HCT116 (cell line): ENCODE data around the gene TCF12. TPM values are rescaled to one million over a fixed set of nuclear protein-coding genes. Genes with fewer than 3 reads are reported as not detected.

Experiments
- ATAC-seq: fragments of 200-7000 bp; cut with Tn5 transposase; 2 replicates; pipeline ENCODE4 v1.9.1; 2020; ENCODE audit warnings: mild to moderate bottlenecking, moderate library complexity
- BruUV-seq: library from RNA; stranded (reverse); fragments of 400-500 nt; replicated peaks from 2 replicates; lab custom pipeline; 2021; lab: Mats Ljungman, UMichigan
- CTCF ChIA-PET: fragments of 300-600 bp; sonication (Branson Sonifier 250); formaldehyde crosslinking; loops from one replicate; lab custom pipeline; 2021; ENCODE audit warnings: antibody characterized with exemption; lab: Charles Lee
- POLR2A ChIA-PET: fragments of 300-600, 350-600 bp; sonication (Branson Sonifier 250); formaldehyde crosslinking; loops from one replicate; lab custom pipeline; 2021; ENCODE audit warnings: antibody characterized with exemption; lab: Charles Lee
- RAD21 ChIA-PET, 2 experiments: fragments of 300-600 bp; sonication (Branson Sonifier 250); formaldehyde crosslinking; loops; one replicate each; lab custom pipeline; 2023; ENCODE audit warnings: low total read pairs in 2 of 2; ENCODE audit not compliant: uncharacterized antibody in 2 of 2, unreplicated experiment in 2 of 2, low non-redundant PET in 1 of 2; lab: Charles Lee
- DNase-seq: peaks from one replicate; pipeline ENCODE4 v3.0.0-alpha.2; 2010; ENCODE audit warnings: low read depth, low spot score
- H2AFZ ChIP-seq: fragments of 200-600 bp; shearing (Covaris generic), sonication (generic); 2 replicates; pipeline ENCODE4 v1.6.1; 2017; ENCODE audit warnings: low read depth, mixed run types, mixed read lengths, antibody characterized with exemption, low read length; ENCODE audit not compliant: poor library complexity, severe bottlenecking
- H3K27ac ChIP-seq: 2 replicates; pipeline ENCODE4 v1.5.1; 2012; ENCODE audit warnings: low read depth, low read length
- H3K27me3 ChIP-seq: fragments of 200-600 bp; sonication (generic); 2 replicates; pipeline ENCODE4 v1.6.1; 2016; ENCODE audit warnings: mixed run types, low read length, mixed read lengths; ENCODE audit not compliant: insufficient read depth
- H3K36me3 ChIP-seq, 2 experiments: fragments of 200-500 bp in 1 of 2; fragments of 200-600 bp in 1 of 2; sonication (Bioruptor generic) in 1 of 2; sonication (generic) in 1 of 2; 2 replicates each; pipeline versions ENCODE4 v1.5.1 to v1.6.1; 2014 to 2016; ENCODE audit warnings: low read length in 2 of 2, inconsistent platforms in 1 of 2, mixed read lengths in 1 of 2, mixed run types in 1 of 2; ENCODE audit not compliant: insufficient read depth in 2 of 2, control insufficient read depth in 1 of 2
- H3K4me1 ChIP-seq, 2 experiments: fragments of 200-600 bp in 1 of 2; sonication (generic) in 1 of 2; 2 replicates each; pipeline versions ENCODE4 v1.5.1 to v1.6.1; 2012 to 2017; ENCODE audit warnings: low read length in 2 of 2, inconsistent platforms in 1 of 2, mild to moderate bottlenecking in 1 of 2, mixed read lengths in 1 of 2, mixed run types in 1 of 2, moderate library complexity in 1 of 2; ENCODE audit not compliant: insufficient read depth in 2 of 2, control insufficient read depth in 1 of 2
- H3K4me2 ChIP-seq: fragments of 200-600 bp; sonication (generic); 2 replicates; pipeline ENCODE4 v1.6.1; 2017; ENCODE audit warnings: mixed run types, low read length, mixed read lengths
- H3K4me3 ChIP-seq, 2 experiments: fragments of 200-600 bp in 1 of 2; sonication (generic) in 1 of 2; replicated peaks in 1 of 2; 2 replicates each; pipeline ENCODE4 v1.5.1; 2011 to 2016; ENCODE audit warnings: low read length in 2 of 2, control low read depth in 1 of 2, low read depth in 1 of 2, mild to moderate bottlenecking in 1 of 2, mixed read lengths in 1 of 2, mixed run types in 1 of 2
- H3K79me2 ChIP-seq: fragments of 200-600 bp; sonication (generic); 2 replicates; pipeline ENCODE4 v1.6.1; 2017; ENCODE audit warnings: mild to moderate bottlenecking, mixed run types, low read length, moderate library complexity, mixed read lengths; ENCODE audit not compliant: insufficient read depth
- H3K9ac ChIP-seq: fragments of 200-600 bp; sonication (generic); 2 replicates; pipeline ENCODE4 v1.6.1; 2016; ENCODE audit warnings: low read length, mixed read lengths
- H3K9me2 ChIP-seq: fragments of 200-600 bp; sonication (generic), shearing (Covaris generic); 2 replicates; pipeline ENCODE4 v1.6.1; 2017; ENCODE audit warnings: mixed run types, mild to moderate bottlenecking, moderate library complexity; ENCODE audit not compliant: insufficient read depth
- H3K9me3 ChIP-seq, 2 experiments: fragments of 200-500 bp in 1 of 2; fragments of 200-600 bp in 1 of 2; sonication (Bioruptor generic) in 1 of 2; sonication (generic) in 1 of 2; 2 replicates each; pipeline ENCODE4 v1.6.1; 2014 to 2017; ENCODE audit warnings: low read length in 2 of 2, mixed read lengths in 2 of 2, inconsistent platforms in 1 of 2, low read depth in 1 of 2, mild to moderate bottlenecking in 1 of 2, mixed run types in 1 of 2, moderate library complexity in 1 of 2; ENCODE audit not compliant: control insufficient read depth in 1 of 2, insufficient read depth in 1 of 2
- H4K20me1 ChIP-seq: fragments of 200-600 bp; sonication (generic), shearing (Covaris generic); 2 replicates; pipeline ENCODE4 v1.6.1; 2017; ENCODE audit warnings: mixed run types, mild to moderate bottlenecking, moderate library complexity; ENCODE audit not compliant: insufficient read depth
- ATF3 ChIP-seq: IDR thresholded peaks from 2 replicates; pipeline ENCODE4 v1.6.1; 2012
- CEBPB ChIP-seq: IDR thresholded peaks from 2 replicates; pipeline ENCODE4 v1.6.1; 2012; ENCODE audit warnings: low read depth
- EGR1 ChIP-seq: IDR thresholded peaks from 2 replicates; pipeline ENCODE4 v1.6.1; 2012; ENCODE audit warnings: low read depth
- FOSL1 ChIP-seq: IDR thresholded peaks from 2 replicates; pipeline ENCODE4 v1.6.1; 2012; ENCODE audit warnings: low read depth
- JUND ChIP-seq: IDR thresholded peaks from 2 replicates; pipeline ENCODE4 v1.6.1; 2012
- MAX ChIP-seq: IDR thresholded peaks from 2 replicates; pipeline ENCODE4 v1.6.1; 2012
- POLR2A ChIP-seq: IDR thresholded peaks from 2 replicates; pipeline ENCODE4 v1.7.0; 2011; ENCODE audit warnings: borderline replicate concordance; ENCODE audit not compliant: insufficient read depth, insufficient read length; ENCODE audit errors: extremely low read depth
- SIN3A ChIP-seq: IDR thresholded peaks from 2 replicates; pipeline ENCODE4 v1.6.1; 2012; ENCODE audit warnings: low read depth
- SP1 ChIP-seq: IDR thresholded peaks from 2 replicates; pipeline ENCODE4 v1.6.1; 2012; ENCODE audit warnings: low read depth
- YY1 ChIP-seq: IDR thresholded peaks from 2 replicates; pipeline ENCODE4 v1.6.1; 2011; ENCODE audit warnings: low read length, low read depth, moderate library complexity, mild to moderate bottlenecking; ENCODE audit not compliant: insufficient replicate concordance; ENCODE audit errors: extremely low read depth
- ZBTB33 ChIP-seq: IDR thresholded peaks from 2 replicates; pipeline ENCODE4 v1.6.1; 2011; ENCODE audit warnings: mild to moderate bottlenecking, low read length, moderate library complexity; ENCODE audit not compliant: insufficient replicate concordance; ENCODE audit errors: extremely low read depth
- intact Hi-C: fragments of 100-400 bp; cut with micrococcal nuclease; formaldehyde crosslinking; loops from 2 replicates; pipeline ENCODE4 v1.10.0; 2022
- total RNA-seq: library from RNA; stranded (reverse); gene quantifications from one replicate; pipeline ENCODE4 v1.2.1, GENCODE V29; 2021; ENCODE audit not compliant: unreplicated experiment

The TCF12 gene
- total RNA-seq, 1 experiment from 2014 or later, result 71.6 TPM

- TF ChIP-seq ZBTB33 (no peak), POLR2A (no peak), FOSL1 (no peak), SIN3A (no peak), YY1 (no peak)
- TF ChIP-seq, all 23 proteins: peak for 0
Measured at GRCh38 chr15:57015360-57015759, 96.9 kb downstream of the TCF12 start (continued).

- Histone ChIP-seq H3K4me3 (no peak overlapping the region), H3K4me2 (0 out of 2 replicates have a peak overlapping the region, but pooled peaks have one; percentile 11), H3K9me2 (no peaks in the 10 kb centered on the region), H3K79me2 (peaks cover 57% of the 10 kb centered on the region), H3K9me3 (no peaks in the 10 kb centered on the region), H2AFZ (no peak overlapping the region), H3K9ac (no peak overlapping the region), H3K27ac (no peak overlapping the region), H3K4me1 (peaks cover 3 to 29% of the 10 kb centered on the region in 2 experiments; a peak in 3 of 4 replicates), H3K27me3 (no peaks in the 10 kb centered on the region), H3K36me3 (no peaks in the 10 kb centered on the region), H4K20me1 (no peaks in the 10 kb centered on the region; the same call in 1 of the 2 replicates)
- ChIA-PET POLR2A (no interaction called here), CTCF (no interaction called here), RAD21 (no interaction called here)
- DNase-seq (no peak), ATAC-seq (no peak)
- intact Hi-C loops, result loop anchor here (2.0 to 5.0 kb wide), 2 partner anchors 286 to 511 kb away; no protein-coding TSS in a partner anchor
- BruUV-seq, result no TSS peak
- TF ChIP-seq ZBTB33 (no peak), YY1 (no peak), MAX (no peak), SP1 (peak; percentile 28; the same call in 1 of the 2 replicates), POLR2A (no peak), EGR1 (no peak), SIN3A (no peak), CEBPB (peak; percentile 78), JUND (peak; percentile 47), FOSL1 (peak; percentile 56), ATF3 (no peak)
Measured at GRCh38 chr15:57015897-57016296, 97.5 kb downstream of the TCF12 start.
